Measurements from ENCODE around the gene KISS1R.

GRCh38 chr19:936175-936546, 19.0 kb downstream of the KISS1R start:
- TF ChIP-seq GATA2 (IDR thresholded peaks at IDR 0.05; ENCODE audit: low read depth, low read length) (no peak), GATA3 (IDR thresholded peaks at IDR 0.05; ENCODE audit: low read depth, low read length) (no peak)
